Activated CD8-positive, alpha-beta memory T cell treated with anti-CD3 and anti-CD28 coated beads for 4 hours (primary cell): ENCODE data around the gene GRK3.

ENCODE experiments used
- DNase-seq, 2 donors: peaks; one replicate each; pipeline ENCODE4 v3.0.0-alpha.2; 2020; ENCODE audit warnings: low read depth in 2 of 2

GRK3 gene

GRCh38 chr22:25759825-25760231, 195.4 kb downstream of the GRK3 start:
- no peak for DNase-seq

GRCh38 chr22:25760294-25760693, 195.8 kb downstream of the GRK3 start:
- DNase-seq, result no peak

GRCh38 chr22:25760848-25761595, 196.5 kb downstream of the GRK3 start:
- no peak for DNase-seq

- DNase-seq, result no peak
Measured at GRCh38 chr22:25762147-25762546, 197.7 kb downstream of the GRK3 start.

GRCh38 chr22:25763239-25763777, 198.8 kb downstream of the GRK3 start:
- DNase-seq, result no peak

- DNase-seq, result no peak
Measured at GRCh38 chr22:25764270-25765015, 200.0 kb downstream of the GRK3 start.

- no peak for DNase-seq
Measured at GRCh38 chr22:25765016-25765367, 200.5 kb downstream of the GRK3 start.

GRCh38 chr22:25765801-25766200, 201.3 kb downstream of the GRK3 start:
- no peak for DNase-seq

- DNase-seq, result no peak
Measured at GRCh38 chr22:25766418-25766817, 201.9 kb downstream of the GRK3 start.

GRCh38 chr22:25770333-25770732, 205.9 kb downstream of the GRK3 start:
- DNase-seq, result no peak

- no peak for DNase-seq
Measured at GRCh38 chr22:25772288-25772687, 207.8 kb downstream of the GRK3 start.

GRCh38 chr22:25774575-25775026, 210.1 kb downstream of the GRK3 start:
- DNase-seq, result no peak

- DNase-seq, result no peak
Measured at GRCh38 chr22:25775531-25775930, 211.1 kb downstream of the GRK3 start.

GRCh38 chr22:25777411-25777810, 212.9 kb downstream of the GRK3 start:
- no peak for DNase-seq

- no peak for DNase-seq
Measured at GRCh38 chr22:25777870-25778269, 213.4 kb downstream of the GRK3 start.
